WERI-Rb-1 (cell line): ENCODE data around the gene MB21D2.

Source experiments
- DNase-seq: peaks from one replicate; pipeline ENCODE4 v3.0.0-alpha.2; 2020
- H3K27ac ChIP-seq: fragments of 250-450 bp; sonication (Bioruptor Pico); 2 replicates; pipeline ENCODE4 v1.5.1; 2020; ENCODE audit warnings: mild to moderate bottlenecking, moderate library complexity
- H3K27me3 ChIP-seq: fragments of 250-450 bp; sonication (Bioruptor Pico); 2 replicates; pipeline ENCODE4 v1.5.1; 2021; ENCODE audit warnings: mild to moderate bottlenecking, low read depth, moderate library complexity; ENCODE audit not compliant: insufficient read depth, severe bottlenecking
- H3K36me3 ChIP-seq: fragments of 250-450 bp; sonication (Bioruptor Pico); 2 replicates; pipeline ENCODE4 v1.5.1; 2020; ENCODE audit warnings: mild to moderate bottlenecking, moderate library complexity
- H3K4me3 ChIP-seq: 2 replicates; pipeline ENCODE4 v1.5.1; 2011; ENCODE audit warnings: low read depth, mild to moderate bottlenecking, control low read depth, low read length
- H3K9me3 ChIP-seq: fragments of 250-450 bp; sonication (Bioruptor Pico); 2 replicates; pipeline ENCODE4 v1.5.1; 2021; ENCODE audit warnings: mild to moderate bottlenecking, moderate library complexity; ENCODE audit not compliant: severe bottlenecking
- TF ChIP-seq, protein P1 (sequence below): IDR thresholded peaks from 2 replicates; pipeline ENCODE4 v1.5.1; 2011; ENCODE audit warnings: low read depth, mild to moderate bottlenecking, control low read depth, inconsistent platforms, low read length

The MB21D2 gene

DNA sequence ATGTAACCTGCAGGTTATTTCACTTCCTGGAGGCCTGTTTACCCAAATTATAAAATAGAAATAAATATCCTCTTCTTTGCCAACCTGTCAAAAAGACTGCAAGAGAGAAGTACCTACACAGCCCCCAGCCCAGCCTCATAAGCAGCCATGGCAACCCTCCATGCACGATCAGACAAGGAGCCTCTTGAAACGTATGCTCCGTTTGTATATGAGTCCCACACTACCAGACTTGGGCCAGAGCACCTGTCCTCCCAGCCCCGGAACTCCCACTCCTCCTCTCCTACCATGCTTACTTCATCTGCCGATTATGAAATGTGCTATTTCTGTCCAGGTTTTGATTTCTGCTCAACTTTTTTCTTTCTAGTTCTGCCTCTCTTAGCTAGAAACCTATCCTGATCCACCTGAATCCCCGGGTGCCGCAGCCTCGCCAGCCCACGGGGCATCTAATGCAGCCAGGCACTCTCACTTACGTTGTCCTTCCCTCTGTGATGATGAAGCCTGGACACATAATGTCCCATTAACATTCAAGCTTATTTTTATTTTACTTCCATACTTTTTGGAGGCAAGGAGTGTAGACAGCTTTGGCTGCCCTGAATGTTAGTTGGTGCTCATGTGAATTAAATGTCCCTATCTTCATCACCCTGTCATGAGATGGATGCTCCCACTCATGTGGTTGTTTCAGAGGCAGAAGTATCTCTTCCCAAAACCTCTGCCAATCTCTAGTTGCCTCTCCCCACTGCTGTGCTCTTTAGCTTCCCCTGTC, 73.8 kb downstream of the MB21D2 start:
- H3K4me3 ChIP-seq = no peak overlapping the region
- H3K36me3 ChIP-seq = no peaks in the 10 kb centered on the region
- DNase-seq = no peak
- no peak overlapping the region for H3K27ac ChIP-seq
- no peaks in the 10 kb centered on the region for H3K27me3 ChIP-seq
- TF ChIP-seq, protein P1, sequence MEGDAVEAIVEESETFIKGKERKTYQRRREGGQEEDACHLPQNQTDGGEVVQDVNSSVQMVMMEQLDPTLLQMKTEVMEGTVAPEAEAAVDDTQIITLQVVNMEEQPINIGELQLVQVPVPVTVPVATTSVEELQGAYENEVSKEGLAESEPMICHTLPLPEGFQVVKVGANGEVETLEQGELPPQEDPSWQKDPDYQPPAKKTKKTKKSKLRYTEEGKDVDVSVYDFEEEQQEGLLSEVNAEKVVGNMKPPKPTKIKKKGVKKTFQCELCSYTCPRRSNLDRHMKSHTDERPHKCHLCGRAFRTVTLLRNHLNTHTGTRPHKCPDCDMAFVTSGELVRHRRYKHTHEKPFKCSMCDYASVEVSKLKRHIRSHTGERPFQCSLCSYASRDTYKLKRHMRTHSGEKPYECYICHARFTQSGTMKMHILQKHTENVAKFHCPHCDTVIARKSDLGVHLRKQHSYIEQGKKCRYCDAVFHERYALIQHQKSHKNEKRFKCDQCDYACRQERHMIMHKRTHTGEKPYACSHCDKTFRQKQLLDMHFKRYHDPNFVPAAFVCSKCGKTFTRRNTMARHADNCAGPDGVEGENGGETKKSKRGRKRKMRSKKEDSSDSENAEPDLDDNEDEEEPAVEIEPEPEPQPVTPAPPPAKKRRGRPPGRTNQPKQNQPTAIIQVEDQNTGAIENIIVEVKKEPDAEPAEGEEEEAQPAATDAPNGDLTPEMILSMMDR = no peak
- no peaks in the 10 kb centered on the region for H3K9me3 ChIP-seq

DNA sequence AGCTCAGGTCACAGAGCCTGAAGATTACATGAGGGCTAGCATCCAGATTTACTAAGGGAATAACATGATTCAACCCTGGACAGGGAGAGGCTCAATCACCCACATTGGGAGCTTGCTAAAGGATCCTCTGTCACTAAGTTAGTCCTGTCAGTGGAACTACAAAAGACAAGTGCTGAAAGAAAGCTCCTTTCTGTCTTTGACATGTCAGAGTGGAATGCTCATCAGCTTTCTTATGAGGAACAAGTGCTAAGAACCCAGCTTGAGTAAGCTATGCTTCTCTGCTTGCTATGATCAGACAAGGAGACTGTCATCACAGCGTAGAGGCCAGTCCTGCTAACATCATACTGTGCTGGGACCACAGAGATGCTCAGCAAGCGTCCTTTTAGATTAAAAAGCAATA, 74.5 kb downstream of the MB21D2 start:
- H3K9me3 ChIP-seq = no peaks in the 10 kb centered on the region
- no peak for DNase-seq
- H3K4me3 ChIP-seq = no peak overlapping the region
- H3K27ac ChIP-seq = no peak overlapping the region
- TF ChIP-seq, protein P1 = no peak
- H3K27me3 ChIP-seq = no peaks in the 10 kb centered on the region
- no peaks in the 10 kb centered on the region for H3K36me3 ChIP-seq

DNA sequence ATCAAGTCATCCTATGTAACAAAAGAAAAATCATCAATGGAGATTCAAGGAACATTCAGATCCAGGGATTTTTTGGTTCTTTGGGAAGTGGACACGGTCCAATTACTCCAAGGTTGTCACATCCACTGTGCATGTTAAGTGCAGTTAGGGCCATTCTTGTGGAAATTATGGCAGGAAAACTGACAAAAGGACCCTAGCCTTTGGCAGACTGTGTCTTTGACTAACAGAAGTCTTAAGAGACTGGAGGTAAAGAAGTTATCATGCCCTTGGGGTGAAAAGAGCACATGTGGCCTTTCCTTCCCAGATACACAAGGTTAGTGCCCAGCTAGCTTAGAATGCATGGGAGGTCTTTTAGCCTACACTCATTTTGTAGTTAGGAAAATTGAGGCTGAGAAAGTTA, 74.9 kb downstream of the MB21D2 start:
- H3K27me3 ChIP-seq = no peaks in the 10 kb centered on the region
- DNase-seq = no peak
- no peak overlapping the region for H3K4me3 ChIP-seq
- H3K36me3 ChIP-seq = no peaks in the 10 kb centered on the region
- TF ChIP-seq, protein P1 = no peak
- H3K9me3 ChIP-seq = no peaks in the 10 kb centered on the region
- H3K27ac ChIP-seq = no peak overlapping the region

DNA sequence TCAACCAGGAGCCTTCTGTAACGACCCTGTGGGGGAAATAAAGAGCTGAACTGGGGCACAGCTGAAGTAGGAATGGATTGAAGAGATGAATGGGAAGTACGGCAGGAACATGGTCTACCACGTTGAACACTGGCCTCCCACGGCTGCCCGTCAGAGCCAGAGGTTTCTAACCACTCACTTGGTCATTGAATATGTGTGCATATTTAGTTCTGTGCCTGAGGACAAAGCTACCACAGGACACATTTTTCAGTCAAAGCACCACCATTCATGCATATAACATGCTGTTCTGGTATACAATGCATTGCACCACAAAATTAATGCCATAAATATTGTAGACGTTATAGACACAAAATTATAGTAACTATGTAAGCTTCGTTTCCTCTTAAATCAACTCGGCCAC, 75.5 kb downstream of the MB21D2 start:
- Histone ChIP-seq H3K27ac (no peak overlapping the region), H3K4me3 (no peak overlapping the region), H3K9me3 (no peaks in the 10 kb centered on the region), H3K27me3 (no peaks in the 10 kb centered on the region), H3K36me3 (no peaks in the 10 kb centered on the region)
- TF ChIP-seq, protein P1 = no peak
- no peak for DNase-seq

DNA sequence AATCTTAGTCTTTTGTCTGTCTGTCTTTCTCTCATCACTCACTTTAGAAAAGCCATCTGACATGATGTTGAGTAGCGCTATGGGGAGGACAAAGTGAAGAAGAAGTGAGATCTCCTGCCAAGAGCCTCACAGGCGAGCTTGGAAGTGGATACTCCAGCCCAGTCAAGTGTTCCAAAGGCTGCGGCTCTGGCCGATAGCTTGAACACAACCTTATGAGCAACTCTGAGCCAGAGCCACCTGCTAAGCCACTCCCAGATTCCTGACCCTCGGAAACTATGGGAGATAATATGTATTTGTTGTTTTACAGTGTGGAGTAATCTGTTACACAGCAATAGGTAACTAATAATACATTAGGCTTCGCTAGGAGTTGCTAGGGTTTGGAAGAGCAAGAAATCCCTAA, 76.2 kb downstream of the MB21D2 start:
- H3K4me3 ChIP-seq = no peak overlapping the region
- DNase-seq = no peak
- H3K9me3 ChIP-seq = no peaks in the 10 kb centered on the region
- H3K36me3 ChIP-seq = no peaks in the 10 kb centered on the region
- no peaks in the 10 kb centered on the region for H3K27me3 ChIP-seq
- H3K27ac ChIP-seq = no peak overlapping the region
- TF ChIP-seq, protein P1 = no peak
